Measurements from ENCODE around the gene PROSER3. TPM values are rescaled to one million over a fixed set of nuclear protein-coding genes. Genes with fewer than 3 reads are reported as not detected.
A peak's percentile ranks its signal among the peaks of the same experiment; 100 is the strongest.

PROSER3 gene
- total RNA-seq, 2 donors from 2014 or later: 16.8 to 19.5 TPM

- intact Hi-C loops (cut with DNase I, micrococcal nuclease): no loop called here
- no peak for DNase-seq
- ATAC-seq: no peak
These were observed 24.5 kb upstream of the PROSER3 start for GRCh38 chr19:35733180-35734125.

GRCh38 chr19:35734273-35734672 lies 23.7 kb upstream of the PROSER3 start:
- intact Hi-C loops (cut with DNase I, micrococcal nuclease): no loop called here
- ATAC-seq: no peak
- DNase-seq: no peak

GRCh38 chr19:35734889-35735288 lies 23.1 kb upstream of the PROSER3 start:
- ATAC-seq (no peak), DNase-seq (no peak)
- intact Hi-C loops (cut with DNase I, micrococcal nuclease): no loop called here

- no peak for DNase-seq
- intact Hi-C loops (cut with DNase I, micrococcal nuclease): no loop called here
- no peak for ATAC-seq
These were observed 20.8 kb upstream of the PROSER3 start for GRCh38 chr19:35736913-35737886.

GRCh38 chr19:35738021-35738886 lies 19.7 kb upstream of the PROSER3 start:
- intact Hi-C loops (cut with DNase I, micrococcal nuclease): no loop called here
- ATAC-seq (no peak), DNase-seq (no peak)

GRCh38 chr19:35738887-35739229 lies 19.1 kb upstream of the PROSER3 start:
- intact Hi-C loops (cut with DNase I, micrococcal nuclease): no loop called here
- DNase-seq (no peak), ATAC-seq (no peak)

- DNase-seq (no peak), ATAC-seq (no peak)
- intact Hi-C loops (cut with DNase I, micrococcal nuclease): no loop called here
These were observed 18.5 kb upstream of the PROSER3 start for GRCh38 chr19:35739275-35740107.

GRCh38 chr19:35740108-35740422 lies 17.9 kb upstream of the PROSER3 start:
- no peak for DNase-seq
- no peak for ATAC-seq
- intact Hi-C loops (cut with DNase I, micrococcal nuclease): no loop called here

GRCh38 chr19:35740423-35741202 lies 17.4 kb upstream of the PROSER3 start:
- intact Hi-C loops (cut with DNase I, micrococcal nuclease): no loop called here
- ATAC-seq (peak; percentile 76), DNase-seq (peak; percentile 98 to 99)

- no peak for ATAC-seq
- intact Hi-C loops (cut with DNase I, micrococcal nuclease): no loop called here
- no peak for DNase-seq
These were observed 16.8 kb upstream of the PROSER3 start for GRCh38 chr19:35741203-35741515.

- intact Hi-C loops (cut with DNase I, micrococcal nuclease): no loop called here
- ATAC-seq (no peak), DNase-seq (peak in 1 of 2 donors; percentile 53)
These were observed 15.8 kb upstream of the PROSER3 start, which contains the start of gene IGFLR1 for GRCh38 chr19:35742121-35742724. Gene IGFLR1 (minus strand): TSS chr19:35742452. CDS start chr19:35741180, 1,272 bp downstream.

- no peak for ATAC-seq
- no peak for DNase-seq
- intact Hi-C loops (cut with DNase I, micrococcal nuclease): no loop called here
These were observed 14.1 kb upstream of the PROSER3 start for GRCh38 chr19:35743640-35744429.

- DNase-seq: peak; percentile 96 to 97
- intact Hi-C loops (cut with DNase I, micrococcal nuclease): no loop called here
- peak; percentile 69 for ATAC-seq
These were observed 13.3 kb upstream of the PROSER3 start for GRCh38 chr19:35744430-35745327.

GRCh38 chr19:35745328-35746086 lies 12.5 kb upstream of the PROSER3 start, which contains the start of the genes PSENEN and U2AF1L4:
Gene PSENEN (plus strand): TSS chr19:35745651. CDS start chr19:35745931, 280 bp downstream.
Gene U2AF1L4 (minus strand): TSS chr19:35745418. CDS start chr19:35745391, 27 bp downstream.
- ATAC-seq (peak; percentile 75), DNase-seq (peak; percentile 95 to 99)
- intact Hi-C loops (cut with DNase I, micrococcal nuclease): no loop called here
